K562 (cell line): Measurements from ENCODE around the gene SVEP1. TPM values are rescaled to one million over a fixed set of nuclear protein-coding genes. Genes with fewer than 3 reads are reported as not detected.

ENCODE experiments used
- BCL6 ChIP-seq: fragments of 250-450 bp; sonication (Bioruptor Pico); IDR thresholded peaks from 2 replicates; pipeline ENCODE4 v1.4.0; 2020
- CBX3 ChIP-seq, 2 experiments: IDR thresholded peaks; 1 replicate in 1 of 2; 2 replicates in 1 of 2; pipeline ENCODE4 v1.6.1; 2012; ENCODE audit warnings: inconsistent platforms in 2 of 2, low read length in 2 of 2, borderline replicate concordance in 1 of 2, control low read depth in 1 of 2
- CBX5 ChIP-seq: IDR thresholded peaks from 2 replicates; pipeline ENCODE4 v1.6.1; 2014; ENCODE audit warnings: low read depth, borderline replicate concordance
- EHMT2 ChIP-seq: fragments of 450-650 bp; IDR thresholded peaks from 2 replicates; pipeline ENCODE4 v1.6.1; 2018; ENCODE audit warnings: antibody characterized with exemption
- ELF2 ChIP-seq: fragments of 250-450 bp; sonication (Bioruptor Pico); IDR thresholded peaks from 2 replicates; pipeline ENCODE4 v1.5.0; 2021; ENCODE audit warnings: mild to moderate bottlenecking
- ESRRB ChIP-seq: fragments of 250-450 bp; sonication (Bioruptor Pico); IDR thresholded peaks from 2 replicates; pipeline ENCODE4 v1.5.0; 2020; ENCODE audit warnings: mild to moderate bottlenecking, moderate library complexity, borderline replicate concordance
- ETS2 ChIP-seq: IDR thresholded peaks from 2 replicates; pipeline ENCODE4 v1.6.1; 2016; ENCODE audit warnings: borderline replicate concordance, missing genetic modification characterization, mild to moderate bottlenecking, moderate library complexity, missing compliant biosample characterization; ENCODE audit not compliant: poor library complexity, severe bottlenecking
- GATAD2B ChIP-seq: fragments of 450-650 bp; IDR thresholded peaks from 2 replicates; pipeline ENCODE4 v1.6.1; 2017; ENCODE audit warnings: mild to moderate bottlenecking, borderline replicate concordance
- HDAC2 ChIP-seq: fragments of 450-650 bp; IDR thresholded peaks from 2 replicates; pipeline ENCODE4 v1.6.1; 2016; ENCODE audit warnings: mild to moderate bottlenecking
- NR1H2 ChIP-seq: sonication (generic); formaldehyde crosslinking; IDR thresholded peaks from 2 replicates; pipeline ENCODE4 v1.4.0; 2020; ENCODE audit warnings: mild to moderate bottlenecking, missing genetic modification reagents
- POLR3A ChIP-seq: IDR thresholded peaks from 2 replicates; pipeline ENCODE4 v1.6.1; 2011; ENCODE audit warnings: borderline replicate concordance, mild to moderate bottlenecking, moderate library complexity; ENCODE audit not compliant: insufficient read length, insufficient read depth; ENCODE audit errors: extremely low read depth
- POU5F1 ChIP-seq: fragments of 150-350 bp; IDR thresholded peaks from 2 replicates; pipeline ENCODE4 v1.6.1; 2014; ENCODE audit warnings: borderline replicate concordance, low read length, low read depth, mild to moderate bottlenecking; ENCODE audit not compliant: partially characterized antibody
- RFX7 ChIP-seq: fragments of 250-450 bp; sonication (Bioruptor Pico); IDR thresholded peaks from 2 replicates; pipeline ENCODE4 v1.5.1; 2021; ENCODE audit warnings: mild to moderate bottlenecking
- SETDB1 ChIP-seq: IDR thresholded peaks from one replicate; pipeline ENCODE4 v1.6.1; 2012; ENCODE audit warnings: low read length, control low read depth, inconsistent platforms
- SIRT6 ChIP-seq: IDR thresholded peaks from one replicate; pipeline ENCODE4 v1.6.1; 2012; ENCODE audit warnings: low read depth, mild to moderate bottlenecking, control low read depth, inconsistent platforms, low read length, moderate library complexity
- SMAD1 ChIP-seq: fragments of 150-350 bp; IDR thresholded peaks from 2 replicates; pipeline ENCODE4 v1.6.1; 2014; ENCODE audit warnings: low read length, low read depth; ENCODE audit not compliant: partially characterized antibody
- TEAD4 ChIP-seq, 2 experiments: sonication (generic) in 1 of 2; formaldehyde crosslinking in 1 of 2; IDR thresholded peaks; 2 replicates each; pipeline versions ENCODE4 v1.6.1 to v1.8.0; 2012 to 2022; ENCODE audit warnings: borderline replicate concordance in 1 of 2, inconsistent platforms in 1 of 2, low read length in 1 of 2, mild to moderate bottlenecking in 1 of 2, missing genetic modification reagents in 1 of 2
- ZBTB1 ChIP-seq: sonication (generic); formaldehyde crosslinking; IDR thresholded peaks from 2 replicates; pipeline ENCODE4 v1.8.1; 2023; ENCODE audit warnings: missing genetic modification reagents, low read depth, mild to moderate bottlenecking, borderline replicate concordance
- ZNF143 ChIP-seq: sonication (generic); formaldehyde crosslinking; IDR thresholded peaks from 2 replicates; pipeline ENCODE4 v1.9.0; 2022; ENCODE audit warnings: mild to moderate bottlenecking, missing genetic modification reagents
- ZNF282 ChIP-seq: sonication (generic); formaldehyde crosslinking; IDR thresholded peaks from 2 replicates; pipeline ENCODE4 v1.8.1; 2023; ENCODE audit warnings: missing genetic modification reagents
- ZNF586 ChIP-seq: fragments of 450-650 bp; formaldehyde crosslinking; conservative IDR thresholded peaks from 2 replicates; pipeline ENCODE4 v1.4.0; 2020; ENCODE audit warnings: mild to moderate bottlenecking, moderate library complexity
- ZNF699 ChIP-seq: fragments of 250-450 bp; sonication (Bioruptor Pico); IDR thresholded peaks from 2 replicates; pipeline ENCODE4 v1.8.0; 2021; ENCODE audit warnings: mild to moderate bottlenecking, moderate library complexity; ENCODE audit not compliant: insufficient replicate concordance
- ZNF778 ChIP-seq: fragments of 450-650 bp; formaldehyde crosslinking; IDR thresholded peaks from 2 replicates; pipeline ENCODE4 v1.4.0; 2020; ENCODE audit warnings: mild to moderate bottlenecking, moderate library complexity
- polyA plus RNA-seq, 8 experiments: library from polyadenylated mRNA; depleted of rRNA in 4 of 8; stranded (reverse) in 5 of 8; unstranded in 3 of 8; fragments of >200 nt; fragmentation: Nextera tagmentation in 2 of 8; fragmentation: Illumina TruSeq in 1 of 8; extraction: Ambion mirVana in 2 of 8; extraction: Trizol in 1 of 8; gene quantifications; 2 replicates each; pipeline versions ENCODE4 v1.2.1 to v1.2.3, GENCODE V29; 2011 to 2014; ENCODE audit warnings: inconsistent platforms in 1 of 8, missing spikeins in 1 of 8
- total RNA-seq, 7 experiments: library from RNA; depleted of rRNA in 6 of 7; stranded (reverse); fragments of >200 nt in 6 of 7; fragmentation: Illumina TruSeq in 2 of 7; extraction: Trizol in 2 of 7; gene quantifications; 2 replicates each; pipeline versions ENCODE4 v1.2.1 to v1.2.3, GENCODE V29; 2011 to 2021; ENCODE audit warnings: low replicate concordance in 1 of 7
- TF ChIP-seq, protein P1 (sequence below): fragments of 250-450 bp; sonication (Bioruptor Pico); IDR thresholded peaks from 2 replicates; pipeline ENCODE4 v1.5.0; 2020; ENCODE audit warnings: mild to moderate bottlenecking, borderline replicate concordance
- TF ChIP-seq, protein P2 (sequence below): fragments of 250-450 bp; sonication (Bioruptor Pico); IDR thresholded peaks from 2 replicates; pipeline ENCODE4 v1.4.0; 2020; ENCODE audit warnings: mild to moderate bottlenecking, moderate library complexity
- TF ChIP-seq, protein P3 (sequence below): fragments of 250-450 bp; sonication (Bioruptor Pico); IDR thresholded peaks from 2 replicates; pipeline ENCODE4 v1.5.0; 2021

Gene SVEP1
- total and polyA plus RNA-seq, 9 of the 15 experiments (the other 6 are each of a cell fraction or from before 2014, with no cell fraction given) = 0.20 to 0.84 (median 0.43) TPM

DNA sequence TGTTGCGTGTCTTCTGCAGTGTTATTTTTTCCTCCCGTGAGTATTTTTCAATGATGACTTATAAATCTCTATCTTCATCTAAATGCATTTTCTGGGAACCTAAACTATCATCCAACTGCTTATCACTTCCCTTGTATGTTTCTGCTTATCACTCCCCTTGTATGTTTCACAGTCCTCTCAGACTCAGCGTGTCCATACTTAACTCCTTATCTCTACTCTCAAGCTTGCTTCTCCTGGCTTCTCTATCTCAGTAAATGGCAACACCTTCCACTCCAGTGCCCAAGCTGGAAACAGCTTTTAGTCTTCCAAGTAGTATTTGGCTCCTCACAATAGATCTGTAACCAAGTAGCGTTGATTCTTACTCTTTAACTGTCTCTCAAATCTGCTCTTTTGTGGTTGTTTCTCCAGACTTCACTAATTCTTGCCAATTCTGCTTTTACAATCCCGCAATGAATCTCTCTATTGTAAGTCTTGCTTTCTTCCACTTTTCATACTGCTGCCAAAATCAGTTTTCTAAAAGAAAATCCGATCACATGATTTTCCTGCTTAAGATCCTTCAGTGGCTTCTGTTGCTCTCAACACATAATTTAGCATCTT lies 208.0 kb downstream of the SVEP1 start (continued):
- TF ChIP-seq ETS2 (tag) (no peak), RFX7 (CRISPR knock-in tag) (no peak), GATAD2B (peak; percentile 94), SETDB1 (no peak), ELF2 (CRISPR knock-in tag) (no peak), ESRRB (CRISPR knock-in tag) (no peak), TEAD4 (IDR thresholded peaks at IDR 0.05; ENCODE audit: low read length) (peak; percentile 100), TEAD4 (CRISPR knock-in tag; IDR thresholded peaks at IDR 0.05; ENCODE audit: borderline replicate concordance) (no peak), POLR3A (no peak), EHMT2 (peak; percentile 96), HDAC2 (peak; percentile 98), POU5F1 (no peak), ZNF699 (CRISPR knock-in tag) (no peak), BCL6 (CRISPR knock-in tag) (no peak; the same call in 1 of the 2 replicates), CBX3 (IDR thresholded peaks at IDR 0.05; ENCODE audit: borderline replicate concordance in 1 of 2, low read length in 2 of 2) (peak in 1 of 2 experiments; percentile 81; a peak in 2 of 3 replicates), NR1H2 (CRISPR knock-in tag) (no peak), ZBTB1 (CRISPR knock-in tag) (no peak), ZNF778 (CRISPR knock-in tag) (no peak), ZNF586 (CRISPR knock-in tag) (no peak), ZNF282 (CRISPR knock-in tag) (no peak), SIRT6 (no peak), CBX5 (no peak), ZNF143 (CRISPR knock-in tag) (no peak), SMAD1 (peak; percentile 87)
- TF ChIP-seq, protein P1, sequence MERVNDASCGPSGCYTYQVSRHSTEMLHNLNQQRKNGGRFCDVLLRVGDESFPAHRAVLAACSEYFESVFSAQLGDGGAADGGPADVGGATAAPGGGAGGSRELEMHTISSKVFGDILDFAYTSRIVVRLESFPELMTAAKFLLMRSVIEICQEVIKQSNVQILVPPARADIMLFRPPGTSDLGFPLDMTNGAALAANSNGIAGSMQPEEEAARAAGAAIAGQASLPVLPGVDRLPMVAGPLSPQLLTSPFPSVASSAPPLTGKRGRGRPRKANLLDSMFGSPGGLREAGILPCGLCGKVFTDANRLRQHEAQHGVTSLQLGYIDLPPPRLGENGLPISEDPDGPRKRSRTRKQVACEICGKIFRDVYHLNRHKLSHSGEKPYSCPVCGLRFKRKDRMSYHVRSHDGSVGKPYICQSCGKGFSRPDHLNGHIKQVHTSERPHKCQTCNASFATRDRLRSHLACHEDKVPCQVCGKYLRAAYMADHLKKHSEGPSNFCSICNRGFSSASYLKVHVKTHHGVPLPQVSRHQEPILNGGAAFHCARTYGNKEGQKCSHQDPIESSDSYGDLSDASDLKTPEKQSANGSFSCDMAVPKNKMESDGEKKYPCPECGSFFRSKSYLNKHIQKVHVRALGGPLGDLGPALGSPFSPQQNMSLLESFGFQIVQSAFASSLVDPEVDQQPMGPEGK (CRISPR knock-in tag) = peak; percentile 80; the same call in 1 of the 2 replicates
- TF ChIP-seq, protein P2, sequence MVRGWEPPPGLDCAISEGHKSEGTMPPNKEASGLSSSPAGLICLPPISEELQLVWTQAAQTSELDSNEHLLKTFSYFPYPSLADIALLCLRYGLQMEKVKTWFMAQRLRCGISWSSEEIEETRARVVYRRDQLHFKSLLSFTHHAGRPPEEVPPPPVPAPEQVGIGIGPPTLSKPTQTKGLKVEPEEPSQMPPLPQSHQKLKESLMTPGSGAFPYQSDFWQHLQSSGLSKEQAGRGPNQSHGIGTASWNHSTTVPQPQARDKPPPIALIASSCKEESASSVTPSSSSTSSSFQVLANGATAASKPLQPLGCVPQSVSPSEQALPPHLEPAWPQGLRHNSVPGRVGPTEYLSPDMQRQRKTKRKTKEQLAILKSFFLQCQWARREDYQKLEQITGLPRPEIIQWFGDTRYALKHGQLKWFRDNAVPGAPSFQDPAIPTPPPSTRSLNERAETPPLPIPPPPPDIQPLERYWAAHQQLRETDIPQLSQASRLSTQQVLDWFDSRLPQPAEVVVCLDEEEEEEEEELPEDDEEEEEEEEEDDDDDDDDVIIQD (CRISPR knock-in tag) = no peak
- TF ChIP-seq, protein P3, sequence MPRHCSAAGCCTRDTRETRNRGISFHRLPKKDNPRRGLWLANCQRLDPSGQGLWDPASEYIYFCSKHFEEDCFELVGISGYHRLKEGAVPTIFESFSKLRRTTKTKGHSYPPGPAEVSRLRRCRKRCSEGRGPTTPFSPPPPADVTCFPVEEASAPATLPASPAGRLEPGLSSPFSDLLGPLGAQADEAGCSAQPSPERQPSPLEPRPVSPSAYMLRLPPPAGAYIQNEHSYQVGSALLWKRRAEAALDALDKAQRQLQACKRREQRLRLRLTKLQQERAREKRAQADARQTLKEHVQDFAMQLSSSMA (CRISPR knock-in tag) = no peak
